Hepatocyte (in vitro differentiated cells): ENCODE measurements around the gene PCDH9. TPM values are rescaled to one million over a fixed set of nuclear protein-coding genes. Genes with fewer than 3 reads are reported as not detected.

Source experiments
- DNase-seq: peaks from one replicate; pipeline ENCODE4 v3.0.0-alpha.2; 2016; ENCODE audit warnings: low spot score
- H2AFZ ChIP-seq: fragments of 200-600 bp; sonication (generic); 2 replicates; pipeline ENCODE4 v1.6.0; 2016; ENCODE audit warnings: antibody characterized with exemption, mild to moderate bottlenecking
- H3K27ac ChIP-seq: fragments of 200-600 bp; sonication (generic); 2 replicates; pipeline ENCODE4 v1.5.1; 2016; ENCODE audit warnings: mild to moderate bottlenecking
- H3K27me3 ChIP-seq: fragments of 200-600 bp; sonication (generic); 2 replicates; pipeline ENCODE4 v1.6.1; 2016
- H3K36me3 ChIP-seq: fragments of 200-600 bp; sonication (generic); replicated peaks from 2 replicates; pipeline ENCODE4 v1.5.1; 2016; ENCODE audit warnings: low read depth; ENCODE audit not compliant: insufficient read depth
- H3K4me1 ChIP-seq: fragments of 200-600 bp; sonication (generic); 2 replicates; pipeline ENCODE4 v1.5.1; 2016; ENCODE audit warnings: mild to moderate bottlenecking, moderate library complexity; ENCODE audit not compliant: insufficient read depth
- H3K4me2 ChIP-seq: fragments of 200-600 bp; sonication (generic); 2 replicates; pipeline ENCODE4 v1.6.0; 2016
- H3K4me3 ChIP-seq: fragments of 200-600 bp; sonication (generic); 2 replicates; pipeline ENCODE4 v1.5.1; 2016; ENCODE audit warnings: mild to moderate bottlenecking
- H3K79me2 ChIP-seq: fragments of 200-600 bp; sonication (generic); 2 replicates; pipeline ENCODE4 v1.6.0; 2017; ENCODE audit warnings: mild to moderate bottlenecking
- H3K9me2 ChIP-seq: fragments of 200-600 bp; sonication (generic); replicated peaks from 2 replicates; pipeline ENCODE4 v1.6.0; 2017; ENCODE audit warnings: mild to moderate bottlenecking; ENCODE audit not compliant: insufficient read depth
- H3K9me3 ChIP-seq: fragments of 200-600 bp; sonication (generic); 2 replicates; pipeline ENCODE4 v1.5.1; 2016; ENCODE audit warnings: low read depth, mild to moderate bottlenecking
- H4K20me1 ChIP-seq: fragments of 200-600 bp; sonication (generic); 2 replicates; pipeline ENCODE4 v1.6.0; 2016; ENCODE audit warnings: mild to moderate bottlenecking; ENCODE audit not compliant: insufficient read depth, poor library complexity, severe bottlenecking
- EZH2 ChIP-seq: fragments of 200-600 bp; sonication (generic); IDR thresholded peaks from 2 replicates; pipeline ENCODE4 v1.6.1; 2016; ENCODE audit warnings: antibody characterized with exemption, mild to moderate bottlenecking, borderline replicate concordance
- EZH2phosphoT487 ChIP-seq: fragments of 200-600 bp; sonication (generic); IDR thresholded peaks from one replicate; pipeline ENCODE4 v1.6.1; 2018; ENCODE audit warnings: antibody characterized with exemption, mild to moderate bottlenecking, low read depth, moderate library complexity; ENCODE audit not compliant: unreplicated experiment, severe bottlenecking
- WGBS: methylation state at CpG from one replicate; pipeline ENCODE4 v1.1.6; 2016; ENCODE audit warnings: low lambda C conversion rate; ENCODE audit errors: missing lambda C conversion rate; 5-methylcytosine and 5-hydroxymethylcytosine counted together
- polyA plus RNA-seq: library from polyadenylated mRNA; unstranded; fragments of >200 nt; fragmentation: Nextera tagmentation; extraction: Ambion mirVana; gene quantifications from 2 replicates; pipeline ENCODE4 v1.2.1, GENCODE V29; 2016
- total RNA-seq: library from RNA; depleted of rRNA; stranded (reverse); fragments of >200 nt; gene quantifications from 2 replicates; pipeline ENCODE4 v1.2.3, GENCODE V29; 2014
- TF ChIP-seq, protein P1 (sequence below): fragments of 200-600 bp; sonication (generic); IDR thresholded peaks from 2 replicates; pipeline ENCODE4 v1.5.1; 2016; ENCODE audit warnings: antibody characterized with exemption, mild to moderate bottlenecking; ENCODE audit not compliant: poor library complexity

Gene PCDH9
- total and polyA plus RNA-seq, 2 experiments from 2014 or later, result 6.9 to 15.0 TPM

DNA sequence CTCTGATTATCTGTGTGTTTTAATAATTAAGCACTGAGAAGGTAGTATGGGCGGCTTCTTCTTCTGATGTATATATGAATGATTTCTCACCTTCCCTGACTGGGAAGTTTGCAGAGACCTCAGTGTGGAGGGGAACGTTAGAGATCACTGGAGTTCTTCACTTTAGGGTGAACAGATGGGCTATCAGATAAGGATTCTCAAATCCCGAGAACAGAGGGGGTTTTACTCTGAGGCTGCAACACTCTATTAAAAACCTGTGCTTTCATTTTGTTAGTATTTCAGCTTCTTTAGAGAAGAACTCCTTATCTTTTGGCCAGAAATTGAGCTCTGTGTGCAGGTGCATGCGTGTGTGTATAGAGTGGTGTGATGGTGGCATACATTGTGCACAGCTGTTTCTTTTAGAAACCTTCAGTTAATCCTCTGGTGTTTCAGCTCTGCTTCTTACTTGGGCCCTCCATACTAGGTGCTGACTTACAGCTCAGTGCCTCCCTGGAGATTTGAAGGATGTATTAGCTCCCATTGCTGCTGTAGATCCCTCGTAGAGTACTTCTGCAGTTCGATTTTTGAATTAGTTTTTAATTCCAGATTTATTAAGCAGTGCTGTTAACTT is 45.3 kb upstream of the PCDH9 start:
- 72% methylated on average over 6 of the region's 6 CpGs for WGBS
- Histone ChIP-seq H3K79me2 (no peaks in the 10 kb centered on the region), H3K9me2 (no peaks in the 10 kb centered on the region), H3K4me2 (no peak overlapping the region), H2AFZ (no peak overlapping the region), H4K20me1 (no peaks in the 10 kb centered on the region), H3K27me3 (no peaks in the 10 kb centered on the region), H3K4me3 (no peak overlapping the region), H3K9me3 (no peaks in the 10 kb centered on the region), H3K4me1 (no peaks in the 10 kb centered on the region), H3K36me3 (no peaks in the 10 kb centered on the region), H3K27ac (no peak overlapping the region)
- DNase-seq, result no peak
- no peak for TF ChIP-seq EZH2
- TF ChIP-seq EZH2phosphoT487, result no peak
- TF ChIP-seq, protein P1, sequence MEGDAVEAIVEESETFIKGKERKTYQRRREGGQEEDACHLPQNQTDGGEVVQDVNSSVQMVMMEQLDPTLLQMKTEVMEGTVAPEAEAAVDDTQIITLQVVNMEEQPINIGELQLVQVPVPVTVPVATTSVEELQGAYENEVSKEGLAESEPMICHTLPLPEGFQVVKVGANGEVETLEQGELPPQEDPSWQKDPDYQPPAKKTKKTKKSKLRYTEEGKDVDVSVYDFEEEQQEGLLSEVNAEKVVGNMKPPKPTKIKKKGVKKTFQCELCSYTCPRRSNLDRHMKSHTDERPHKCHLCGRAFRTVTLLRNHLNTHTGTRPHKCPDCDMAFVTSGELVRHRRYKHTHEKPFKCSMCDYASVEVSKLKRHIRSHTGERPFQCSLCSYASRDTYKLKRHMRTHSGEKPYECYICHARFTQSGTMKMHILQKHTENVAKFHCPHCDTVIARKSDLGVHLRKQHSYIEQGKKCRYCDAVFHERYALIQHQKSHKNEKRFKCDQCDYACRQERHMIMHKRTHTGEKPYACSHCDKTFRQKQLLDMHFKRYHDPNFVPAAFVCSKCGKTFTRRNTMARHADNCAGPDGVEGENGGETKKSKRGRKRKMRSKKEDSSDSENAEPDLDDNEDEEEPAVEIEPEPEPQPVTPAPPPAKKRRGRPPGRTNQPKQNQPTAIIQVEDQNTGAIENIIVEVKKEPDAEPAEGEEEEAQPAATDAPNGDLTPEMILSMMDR, result no peak

DNA sequence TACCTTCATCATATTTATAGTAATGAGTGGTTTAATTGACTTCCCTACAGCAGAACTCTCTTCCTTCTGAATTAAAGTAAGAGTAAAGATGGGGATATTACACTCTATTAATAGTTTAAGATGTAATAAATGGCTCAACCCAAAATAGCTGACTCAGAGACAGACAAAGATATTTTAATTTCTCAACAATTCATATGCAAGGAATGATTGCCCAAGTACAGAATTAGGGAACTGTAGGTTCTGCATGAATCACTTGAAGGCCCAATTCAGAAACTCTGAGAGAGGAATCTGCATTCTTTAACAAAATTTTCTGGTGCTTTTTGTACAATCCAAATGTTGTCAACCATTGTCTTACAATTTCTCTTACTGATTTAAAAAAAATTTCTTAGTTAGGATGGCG is 42.9 kb upstream of the PCDH9 start:
- H3K4me1 ChIP-seq, result no peaks in the 10 kb centered on the region
- WGBS, result 100% methylated on average over 1 of the region's 1 CpG

DNA sequence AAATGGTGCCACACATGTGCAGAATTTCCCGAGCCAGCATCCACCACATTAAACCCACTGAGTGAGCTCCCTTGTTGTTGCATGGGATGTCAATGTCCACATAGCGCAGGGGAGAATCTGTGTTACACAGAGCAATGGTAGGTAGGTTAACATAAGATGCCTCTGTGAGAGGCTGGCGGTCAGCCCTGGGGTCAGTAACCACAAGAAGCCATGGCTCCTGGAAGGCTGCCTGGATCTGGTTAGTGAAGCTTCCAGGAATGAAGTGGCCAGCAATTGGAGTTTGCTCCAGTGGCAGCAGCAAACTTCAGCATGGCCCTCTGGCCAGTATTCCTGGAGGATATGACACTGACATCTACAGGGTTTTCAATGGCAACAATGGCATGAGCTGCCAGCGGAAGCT is 37.0 kb upstream of the PCDH9 start:
- Histone ChIP-seq H3K27ac (no peak overlapping the region), H2AFZ (no peak overlapping the region), H3K27me3 (no peaks in the 10 kb centered on the region), H3K4me1 (no peaks in the 10 kb centered on the region), H3K4me3 (no peak overlapping the region), H3K9me3 (no peaks in the 10 kb centered on the region), H3K36me3 (no peaks in the 10 kb centered on the region), H3K9me2 (no peaks in the 10 kb centered on the region), H3K4me2 (no peak overlapping the region), H4K20me1 (no peaks in the 10 kb centered on the region), H3K79me2 (no peaks in the 10 kb centered on the region)
- DNase-seq, result no peak
- TF ChIP-seq EZH2phosphoT487 (no peak), EZH2 (no peak)
- TF ChIP-seq, protein P1, result no peak
- WGBS, result 94% methylated on average over 4 of the region's 4 CpGs

More for the DNA sequence above, 42.9 kb upstream of the PCDH9 start:
- no peak overlapping the region for H3K4me3 ChIP-seq
- DNase-seq, result no peak
- no peak overlapping the region for H3K27ac ChIP-seq
- H3K4me2 ChIP-seq, result no peak overlapping the region
- H4K20me1 ChIP-seq, result no peaks in the 10 kb centered on the region
- H3K27me3 ChIP-seq, result no peaks in the 10 kb centered on the region
- no peaks in the 10 kb centered on the region for H3K9me2 ChIP-seq
- no peaks in the 10 kb centered on the region for H3K36me3 ChIP-seq
- H2AFZ ChIP-seq, result no peak overlapping the region
- H3K79me2 ChIP-seq, result no peaks in the 10 kb centered on the region
- no peak for TF ChIP-seq EZH2phosphoT487
- no peak for TF ChIP-seq EZH2
- TF ChIP-seq, protein P1, result no peak
- no peaks in the 10 kb centered on the region for H3K9me3 ChIP-seq

DNA sequence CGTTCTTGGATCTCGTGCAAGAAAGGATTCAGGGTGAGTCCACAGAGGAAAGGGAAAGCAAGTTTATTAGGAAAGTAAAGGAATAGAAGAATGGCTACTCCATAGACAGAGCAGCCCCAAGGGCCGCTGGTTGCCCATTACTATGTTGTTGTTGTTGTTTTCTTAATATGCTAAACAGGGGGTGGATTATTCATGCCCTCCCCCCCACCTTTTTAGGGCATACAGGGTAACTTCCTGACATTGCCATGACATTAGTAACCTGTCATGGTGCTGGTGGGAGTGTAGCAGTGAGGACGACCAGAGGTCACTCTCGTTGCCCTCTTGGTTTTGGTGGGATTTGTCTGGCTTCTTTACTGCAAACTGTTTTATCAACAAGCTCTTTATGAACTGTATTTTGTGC is 29.1 kb upstream of the PCDH9 start:
- H3K79me2 ChIP-seq, result no peaks in the 10 kb centered on the region
- WGBS, result 88% methylated on average over 5 of the region's 5 CpGs
- H3K27me3 ChIP-seq, result no peaks in the 10 kb centered on the region
- no peaks in the 10 kb centered on the region for H3K36me3 ChIP-seq
- H3K27ac ChIP-seq, result no peak overlapping the region
- TF ChIP-seq, protein P1, result no peak
- TF ChIP-seq EZH2, result no peak
- TF ChIP-seq EZH2phosphoT487, result no peak
- H3K4me2 ChIP-seq, result no peak overlapping the region
- H4K20me1 ChIP-seq, result no peaks in the 10 kb centered on the region
- no peak for DNase-seq
- no peaks in the 10 kb centered on the region for H3K4me1 ChIP-seq
- no peak overlapping the region for H2AFZ ChIP-seq
- no peaks in the 10 kb centered on the region for H3K9me3 ChIP-seq
- no peaks in the 10 kb centered on the region for H3K9me2 ChIP-seq
- no peak overlapping the region for H3K4me3 ChIP-seq
